ENCODE data around the gene INAFM1. TPM values are rescaled to one million over a fixed set of nuclear protein-coding genes. Genes with fewer than 3 reads are reported as not detected.

INAFM1 gene
- total and polyA plus RNA-seq, 9 of the 15 experiments (the other 6 are each of a cell fraction or from before 2014, with no cell fraction given): 0.71 to 30.9 (median 3.1) TPM

- TF ChIP-seq RBM25 (IDR thresholded peaks at IDR 0.05; ENCODE audit: low read depth, low read length, severe bottlenecking): peak; percentile 99
- TF ChIP-seq DNMT1 (IDR thresholded peaks at IDR 0.05): peak; percentile 72; the same call in 1 of the 2 replicates
- no peak for TF ChIP-seq RBBP5 (IDR thresholded peaks at IDR 0.05; ENCODE audit: borderline replicate concordance, insufficient read depth, low read length, poor library complexity, severe bottlenecking)
- no peak for TF ChIP-seq CSDE1 (IDR thresholded peaks at IDR 0.05)
- no peak for TF ChIP-seq SETDB1 (IDR thresholded peaks at IDR 0.05; ENCODE audit: low read length)
- no peak for TF ChIP-seq YBX1 (IDR thresholded peaks at IDR 0.05)
- 0 out of 2 replicates have a peak, but pooled peaks have one; percentile 13 for TF ChIP-seq USF2 (CRISPR knock-in tag; IDR thresholded peaks at IDR 0.05)
- no peak; the same call in 1 of the 2 replicates for TF ChIP-seq CBX5 (IDR thresholded peaks at IDR 0.05; ENCODE audit: borderline replicate concordance, low read depth)
- TF ChIP-seq ZNF561 (CRISPR knock-in tag; conservative IDR thresholded peaks at IDR 0.05): no peak
- no peak for TF ChIP-seq TCF15 (CRISPR knock-in tag; IDR thresholded peaks at IDR 0.05)
- no peak for TF ChIP-seq ZNF23 (CRISPR knock-in tag; IDR thresholded peaks at IDR 0.05)
- peak; percentile 56; the same call in 1 of the 2 replicates for TF ChIP-seq ZNF407 (IDR thresholded peaks at IDR 0.05; ENCODE audit: low read depth)
Measured at GRCh38 chr19:47230054-47230920, 44.4 kb upstream of the INAFM1 start (continued).

All from K562 (cell line).